Hepatic stellate cell (primary cell): ENCODE measurements around the gene MON2.
A peak's percentile ranks its signal among the peaks of the same experiment; 100 is the strongest.
"Not testable (repeated sequence)": the region's sequence is repeated elsewhere in the genome, so short reads cannot be mapped to it uniquely, and the experiment has no call there.

Source experiments
- DNase-seq: peaks from one replicate; pipeline ENCODE4 v3.0.0; 2011; ENCODE audit warnings: low spot score

Gene MON2

GRCh38 chr12:62543741-62544140, 77.1 kb downstream of the MON2 start:
- no peak for DNase-seq

DNA sequence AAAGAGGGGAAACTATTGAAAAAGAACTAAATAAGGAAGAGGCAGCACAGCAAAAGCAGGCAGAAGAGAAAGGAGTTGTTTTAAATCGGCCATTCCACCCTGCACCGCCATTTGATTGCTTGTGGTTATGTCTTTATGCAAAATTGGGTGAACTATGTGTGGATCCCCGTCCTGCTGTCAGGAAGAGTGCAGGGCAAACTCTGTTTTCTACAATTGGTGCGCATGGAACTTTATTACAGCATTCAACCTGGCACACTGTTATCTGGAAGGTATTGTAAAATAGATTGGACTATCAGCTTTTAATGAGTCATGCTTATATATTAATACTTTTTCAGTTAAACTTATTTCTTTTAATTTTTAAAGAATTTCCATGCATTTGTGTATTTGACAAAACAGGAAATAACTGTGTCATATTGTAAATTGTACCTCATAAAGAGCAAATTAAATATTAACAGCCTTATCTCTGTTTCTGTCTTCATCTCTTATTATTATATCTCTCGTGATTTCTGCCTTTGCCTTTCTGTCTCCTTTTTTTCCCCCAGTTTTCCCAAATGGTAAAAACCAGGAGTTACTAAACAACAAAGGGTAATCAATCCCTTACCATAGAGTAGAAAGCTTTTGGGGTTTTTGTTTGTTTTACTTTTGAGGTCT, 86.4 kb downstream of the MON2 start:
- DNase-seq: no peak

- not testable (repeated sequence) for DNase-seq
These were observed 92.7 kb downstream of the MON2 start for GRCh38 chr12:62559366-62559765.

DNA sequence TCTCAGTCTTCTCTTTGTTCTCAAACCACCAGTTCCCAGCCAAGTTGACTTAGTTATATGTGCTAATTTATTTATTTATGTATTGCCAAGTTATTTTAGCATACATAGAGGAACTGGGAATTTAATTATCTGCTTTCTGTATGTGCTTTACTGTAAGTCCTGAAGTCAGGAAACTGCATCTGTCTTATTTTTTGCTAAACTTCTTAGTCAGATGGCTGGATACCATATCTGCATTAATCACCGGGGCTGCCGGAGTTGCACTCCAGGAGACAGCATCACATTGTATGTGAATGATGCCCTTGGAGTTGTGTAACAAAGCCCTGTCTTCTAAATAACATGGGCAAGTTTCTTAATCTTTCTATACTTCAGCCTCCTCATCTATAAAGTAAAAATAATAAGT, 96.2 kb downstream of the MON2 start:
- DNase-seq: no peak

- DNase-seq: no peak
These were observed 108.4 kb downstream of the MON2 start for GRCh38 chr12:62575036-62575435.

- no peak for DNase-seq
These were observed 109.9 kb downstream of the MON2 start for GRCh38 chr12:62576503-62576902.

- no peak for DNase-seq
These were observed 112.1 kb downstream of the MON2 start for GRCh38 chr12:62578726-62579125.

DNA sequence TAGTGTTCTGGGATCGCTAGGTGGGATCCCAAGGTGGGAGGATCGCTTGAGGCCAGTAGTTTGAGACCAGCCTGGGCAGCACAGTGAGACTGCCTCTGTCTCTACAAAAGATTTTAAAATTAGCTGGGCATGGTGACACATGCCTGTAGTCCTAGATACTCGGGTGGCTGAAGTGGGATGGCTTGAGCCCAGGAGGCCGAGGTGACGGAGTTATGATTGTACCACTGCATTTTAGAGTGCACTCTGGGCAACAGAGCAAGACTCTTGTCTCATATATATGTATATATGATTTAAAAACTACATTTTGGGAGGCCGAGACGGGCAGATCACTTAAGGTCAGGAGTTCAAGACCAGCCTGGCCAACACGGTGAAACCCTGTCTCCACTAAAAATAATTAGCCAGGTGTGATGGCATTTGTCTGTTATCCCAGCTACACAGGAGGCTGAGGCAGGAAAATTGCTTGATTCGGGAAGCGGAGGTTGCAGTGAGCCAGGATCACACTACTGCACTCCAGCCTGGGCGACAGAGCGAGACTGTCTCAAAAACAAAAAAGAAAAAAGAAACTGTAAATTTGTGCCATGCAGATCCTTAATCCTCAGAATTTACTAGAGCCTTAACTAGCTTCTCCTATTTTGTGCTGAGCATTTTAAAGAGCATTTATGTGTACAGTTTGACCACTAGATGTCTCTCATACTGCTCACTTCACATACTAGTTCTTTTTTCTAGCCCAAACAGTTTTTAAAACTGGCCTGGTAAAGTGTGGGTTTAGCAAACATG, 114.8 kb downstream of the MON2 start:
- DNase-seq: peak; percentile 24

GRCh38 chr12:62582065-62582366, 115.4 kb downstream of the MON2 start:
- no peak for DNase-seq

GRCh38 chr12:62584619-62585018, 118.0 kb downstream of the MON2 start:
- DNase-seq: no peak

GRCh38 chr12:62586850-62587249, 120.2 kb downstream of the MON2 start:
- DNase-seq: no peak

DNA sequence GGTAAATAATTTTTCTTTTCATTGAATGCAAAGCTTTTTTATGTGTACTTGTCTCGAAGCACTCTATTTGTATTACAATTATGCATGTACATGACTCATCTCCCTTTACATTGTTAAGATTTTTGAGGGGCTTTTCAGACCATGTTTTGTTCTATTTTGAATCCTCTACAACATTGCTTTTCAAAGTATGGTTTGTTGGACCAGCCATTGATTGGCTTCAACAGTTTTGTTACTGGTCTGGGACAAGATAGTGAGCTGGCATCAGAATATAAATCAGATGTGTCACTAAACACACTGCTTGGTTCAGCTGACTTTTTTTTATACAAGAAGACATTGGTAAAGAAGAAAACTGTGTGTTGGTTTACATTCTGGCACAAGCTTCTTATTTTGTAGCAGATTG, 122.3 kb downstream of the MON2 start:
- DNase-seq: no peak

- no peak for DNase-seq
These were observed 130.6 kb downstream of the MON2 start for GRCh38 chr12:62597253-62597652.

- no peak for DNase-seq
These were observed 132.2 kb downstream of the MON2 start for GRCh38 chr12:62598846-62599245.

DNA sequence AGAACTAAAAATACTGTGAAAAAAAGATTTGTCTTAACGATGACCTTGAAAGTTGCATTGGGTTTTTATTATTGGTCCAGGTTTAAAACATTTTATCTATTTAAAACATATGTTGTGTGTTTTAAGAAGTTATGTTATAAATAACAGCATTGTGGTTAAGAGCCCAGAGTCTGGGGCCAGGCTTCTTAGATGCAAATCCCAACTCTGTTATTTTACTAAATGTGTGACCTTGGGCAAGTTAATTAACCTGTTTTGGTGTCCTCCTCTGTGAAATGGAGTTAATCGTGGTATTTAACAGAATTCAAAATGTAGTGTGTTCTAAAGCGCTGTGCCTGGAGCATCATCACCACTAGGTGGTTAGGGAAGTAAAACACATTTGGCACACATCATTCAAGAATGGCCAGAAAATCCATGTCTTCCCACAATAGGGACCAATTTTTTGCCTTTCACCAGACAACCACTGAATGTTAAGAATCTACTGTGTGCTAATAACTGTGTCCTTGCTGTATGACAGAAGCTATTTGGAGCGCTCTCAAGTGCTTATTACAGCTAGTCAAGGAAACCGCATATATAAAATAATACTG, 133.3 kb downstream of the MON2 start:
- no peak for DNase-seq

GRCh38 chr12:62601765-62602164, 135.1 kb downstream of the MON2 start:
- DNase-seq: no peak

GRCh38 chr12:62602255-62603060, 135.8 kb downstream of the MON2 start:
- DNase-seq: peak; percentile 77

DNA sequence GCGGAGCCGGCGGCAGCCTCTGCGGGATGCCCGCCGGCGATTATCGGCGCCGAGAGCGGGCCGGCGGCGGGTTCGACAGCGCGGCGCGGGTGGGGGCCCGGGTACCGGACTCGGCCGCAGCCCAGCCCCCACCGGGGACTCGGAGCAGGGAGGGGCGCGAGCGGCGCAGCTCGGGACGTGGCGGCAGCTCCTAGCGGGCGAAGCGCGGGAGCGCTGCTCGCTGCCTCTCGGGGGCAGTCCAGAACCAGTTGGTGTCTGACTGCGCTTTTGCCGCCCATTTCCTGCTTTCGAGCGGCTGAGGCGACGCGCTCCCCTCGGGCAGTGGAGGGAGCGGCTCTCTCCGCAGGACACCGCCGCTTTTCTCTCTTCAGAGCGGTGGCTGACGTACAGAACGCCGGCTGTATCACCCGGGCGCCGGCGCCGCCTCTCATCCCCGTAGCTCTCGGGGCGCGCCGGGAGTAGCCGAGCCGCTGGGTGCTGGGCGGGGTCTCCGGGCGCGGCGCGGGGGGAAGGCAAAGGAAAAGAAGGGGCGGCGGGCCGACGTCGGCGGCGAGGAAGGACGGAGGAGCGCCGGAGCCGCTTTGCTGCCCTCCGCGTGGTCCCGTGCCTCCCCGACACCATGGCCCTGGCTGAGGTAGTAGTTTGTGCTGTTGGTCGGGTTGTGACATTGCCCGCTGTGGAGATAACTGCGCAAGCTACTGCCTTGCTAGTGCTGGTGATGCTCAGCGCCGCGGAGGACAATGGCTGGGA, 136.6 kb downstream of the MON2 start:
- peak; percentile 82 for DNase-seq

GRCh38 chr12:62603811-62604098, 137.1 kb downstream of the MON2 start:
- DNase-seq: no peak

DNA sequence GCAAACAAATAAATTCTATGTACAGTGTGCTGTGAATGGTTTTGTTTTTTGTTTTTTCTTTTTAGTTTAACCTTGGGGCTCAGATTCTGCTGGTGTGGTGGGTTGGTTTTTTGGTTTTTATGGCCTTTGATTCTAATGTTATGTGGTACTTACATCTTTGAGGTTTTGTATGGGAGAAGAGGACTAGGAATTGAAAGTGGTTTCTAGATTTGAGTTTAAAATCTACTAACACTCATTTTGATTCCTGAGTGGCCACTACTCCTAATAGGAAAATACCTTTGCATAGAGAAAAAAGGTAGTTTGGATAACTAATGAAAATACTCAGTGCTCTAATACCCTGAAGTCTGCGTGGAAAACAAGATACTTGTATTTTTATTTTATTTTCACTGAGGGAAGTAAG, 137.7 kb downstream of the MON2 start:
- DNase-seq: no peak

- peak; percentile 17 for DNase-seq
These were observed 138.2 kb downstream of the MON2 start for GRCh38 chr12:62604871-62605270.

- DNase-seq: no peak
These were observed 139.4 kb downstream of the MON2 start for GRCh38 chr12:62605981-62606380.
